GM18498 (cell line): ENCODE measurements around the gene SLC25A48.

Source experiments
- ATAC-seq: cut with Tn5 transposase; IDR thresholded peaks from one replicate; pipeline ENCODE4 v1.9.1; 2021; ENCODE audit warnings: mild to moderate bottlenecking, moderate library complexity; ENCODE audit not compliant: unreplicated experiment

SLC25A48 gene

DNA sequence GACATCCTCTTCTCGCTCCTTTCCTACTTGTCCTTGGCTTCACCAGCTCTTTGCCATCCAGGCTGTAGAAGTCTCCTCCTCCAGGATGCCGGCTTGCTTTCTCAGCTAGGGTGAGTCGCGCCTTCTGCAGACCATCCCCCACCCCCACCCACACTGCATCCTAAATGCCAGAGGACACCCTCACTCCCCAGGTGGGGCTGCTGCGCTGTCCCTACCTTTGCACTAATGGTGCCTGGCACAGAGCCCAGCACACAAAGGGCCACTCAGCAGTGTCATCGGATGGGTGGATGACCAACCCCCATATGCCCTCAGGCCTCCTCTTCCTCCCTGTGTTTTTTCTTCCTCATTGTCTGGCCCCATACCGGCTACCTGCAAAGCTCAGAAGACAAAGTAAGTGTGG lies 46.3 kb downstream of the SLC25A48 start:
- ATAC-seq: no peak

DNA sequence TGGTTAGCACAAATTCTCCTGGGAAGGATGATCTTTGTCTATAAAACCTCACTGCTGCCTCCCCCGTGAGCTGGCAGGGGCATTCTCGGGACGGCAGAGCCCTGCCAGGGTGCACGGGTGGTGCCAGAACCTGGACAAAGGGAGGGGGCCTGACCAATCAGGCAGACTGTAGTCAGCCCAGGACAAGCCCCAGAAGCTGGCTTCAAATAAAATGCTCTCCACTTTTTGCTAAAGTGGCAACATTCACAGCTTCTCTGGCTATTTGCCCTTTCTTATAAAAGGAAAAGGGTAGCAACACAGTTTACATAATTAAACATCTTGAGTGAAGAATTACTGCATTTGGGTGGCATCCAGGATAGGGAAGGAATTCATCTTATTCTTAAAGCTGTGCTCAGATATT lies 46.8 kb downstream of the SLC25A48 start:
- no peak for ATAC-seq

DNA sequence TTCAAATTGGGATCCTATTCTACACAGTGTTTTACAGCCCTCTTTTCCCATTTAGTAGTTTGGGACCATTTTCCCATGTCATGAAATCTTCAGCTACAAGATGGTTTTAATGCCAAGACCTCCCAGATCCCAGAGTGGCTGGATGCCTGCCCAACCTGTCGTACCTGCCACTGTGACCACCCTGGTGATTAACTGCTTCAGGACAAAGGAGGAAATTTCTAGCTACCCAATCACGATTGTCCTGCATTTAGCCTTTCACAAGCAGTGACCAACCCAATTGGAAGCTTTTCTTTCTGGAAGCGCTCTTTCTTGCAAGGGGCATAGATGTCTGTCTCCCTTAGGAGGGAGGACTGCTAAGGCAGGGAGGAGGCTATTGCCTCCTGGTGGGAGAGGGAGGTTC lies 47.4 kb downstream of the SLC25A48 start:
- no peak for ATAC-seq

DNA sequence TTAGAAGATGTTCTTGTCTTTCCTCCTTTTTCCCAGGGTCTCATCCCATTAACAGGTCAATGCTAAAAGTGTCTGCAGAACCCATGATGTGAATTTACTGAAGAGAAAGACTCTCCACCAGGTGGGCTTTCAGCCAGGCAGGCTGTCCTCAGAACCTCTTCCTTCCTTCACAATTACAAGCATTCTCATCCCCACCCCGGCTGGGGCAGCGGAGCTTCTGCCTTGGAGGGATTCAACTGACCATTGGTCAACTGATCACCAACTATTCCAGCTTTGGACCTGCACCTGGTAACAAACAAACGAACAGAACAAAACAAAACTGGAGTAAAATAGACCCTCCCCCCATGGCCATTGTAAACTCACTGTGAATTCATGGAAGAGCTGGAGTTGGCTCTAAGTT lies 48.6 kb downstream of the SLC25A48 start:
- no peak for ATAC-seq

DNA sequence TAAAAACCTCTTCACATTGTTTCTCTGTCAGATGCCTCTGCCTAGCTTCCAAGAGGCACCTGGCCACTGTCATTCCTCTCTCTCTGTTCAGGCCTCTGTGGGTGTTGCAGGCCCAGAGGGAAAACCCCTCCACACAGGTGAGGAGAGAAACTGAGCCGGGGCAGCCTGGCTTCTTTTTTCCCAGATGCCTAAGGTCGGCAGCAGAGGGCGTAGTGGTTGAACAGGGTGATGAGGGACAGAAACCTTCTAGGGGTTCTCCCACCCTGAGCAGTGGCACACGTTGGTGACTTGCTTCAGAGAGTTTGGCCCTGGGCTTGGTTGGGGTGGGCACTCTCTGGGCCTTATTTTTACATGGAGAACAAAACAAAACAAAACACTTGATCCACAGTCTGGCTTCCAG lies 49.0 kb downstream of the SLC25A48 start:
- no peak for ATAC-seq

DNA sequence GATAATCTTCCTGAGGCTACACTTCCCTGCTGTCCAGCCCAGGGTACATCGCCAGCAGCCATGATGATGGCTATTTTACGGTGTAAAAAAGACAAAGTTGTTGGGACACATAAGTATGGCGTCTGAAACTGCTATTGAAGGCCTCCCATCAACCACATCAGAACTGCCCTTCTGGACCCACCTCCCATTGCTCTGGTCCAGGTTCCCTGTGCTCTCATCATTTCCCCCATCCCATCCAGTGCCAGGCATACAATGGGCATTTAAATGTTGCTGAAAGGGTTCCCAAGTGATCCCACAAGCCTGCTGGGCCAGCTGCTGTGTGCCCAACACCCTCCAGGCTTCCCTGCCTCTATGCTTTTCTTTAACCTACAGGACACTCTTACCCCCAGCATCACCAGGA lies 50.6 kb downstream of the SLC25A48 start:
- no peak for ATAC-seq

DNA sequence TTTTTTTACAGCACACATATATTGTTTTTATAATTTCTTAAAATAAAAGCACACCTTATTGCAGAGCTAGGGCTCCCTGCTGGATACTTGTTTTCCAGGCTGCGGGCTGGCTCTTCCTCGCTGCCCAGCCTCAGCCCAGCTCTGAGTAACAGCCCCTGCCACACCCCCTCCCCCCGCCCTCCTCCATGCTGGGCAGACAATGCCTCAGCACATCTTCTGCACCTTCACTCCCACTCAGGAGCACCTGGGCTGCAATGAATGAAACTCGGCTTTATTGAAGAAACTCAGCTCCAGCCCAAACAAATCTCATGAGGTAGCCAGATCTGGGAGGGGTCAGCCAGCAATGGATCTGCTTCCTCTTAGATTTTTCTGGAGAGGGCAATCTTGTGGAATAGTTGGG lies 51.7 kb downstream of the SLC25A48 start:
- ATAC-seq: no peak

DNA sequence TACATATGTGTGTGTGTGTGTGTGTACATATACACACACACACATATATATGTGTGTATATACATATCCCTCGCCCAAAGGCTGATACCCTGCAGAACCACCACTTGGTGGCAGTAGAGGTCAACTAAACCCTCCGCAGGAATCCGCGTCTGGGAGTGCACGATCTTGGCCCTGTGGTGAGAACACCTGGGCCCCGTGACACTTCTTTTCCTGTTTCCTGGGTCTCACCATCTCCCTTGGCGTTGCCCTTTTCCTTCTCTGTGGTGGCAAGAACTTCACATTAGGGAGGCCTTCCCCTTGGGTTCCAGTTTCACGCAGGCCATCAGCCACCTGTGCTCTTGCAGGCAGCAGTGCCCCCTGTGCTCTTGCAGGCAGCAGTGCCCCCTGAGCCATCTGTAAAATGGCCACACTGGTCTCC lies 53.0 kb downstream of the SLC25A48 start:
- ATAC-seq: peak; percentile 89

DNA sequence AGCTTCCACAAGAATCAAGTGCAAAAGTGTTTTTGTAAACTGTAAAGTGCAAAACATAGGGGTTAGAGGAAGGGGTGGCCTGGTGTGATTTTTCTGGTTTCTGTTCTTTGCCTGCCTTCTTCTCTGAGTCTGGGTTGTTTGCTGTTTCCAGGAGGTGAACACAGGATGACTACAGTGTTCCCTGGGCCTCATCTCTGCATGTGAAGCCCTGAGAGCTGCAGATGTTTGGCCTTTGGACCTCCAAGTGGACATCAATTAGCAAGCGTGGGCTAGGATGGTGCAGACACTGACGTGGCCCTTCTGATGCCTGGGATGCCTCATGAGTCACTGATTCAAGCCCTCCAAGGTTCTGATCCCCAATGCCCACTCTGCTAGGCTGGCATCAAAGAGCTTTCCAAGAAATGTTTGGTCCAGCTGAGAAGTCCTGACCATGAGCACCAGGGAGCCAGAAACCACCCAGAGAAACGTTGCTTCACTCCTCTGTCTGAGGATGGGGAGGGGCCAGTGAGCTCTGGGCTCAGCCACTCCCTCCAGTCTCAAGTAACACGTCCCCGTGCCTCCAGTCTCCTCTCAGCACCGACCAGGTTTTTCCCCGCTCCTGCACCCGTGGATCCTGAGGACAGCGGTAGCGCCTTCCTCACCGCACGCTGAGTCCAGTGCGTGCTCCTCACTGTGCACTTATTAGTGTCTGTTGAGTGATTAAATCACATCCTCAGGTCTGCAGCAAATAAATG lies 53.6 kb downstream of the SLC25A48 start:
- no peak for ATAC-seq

DNA sequence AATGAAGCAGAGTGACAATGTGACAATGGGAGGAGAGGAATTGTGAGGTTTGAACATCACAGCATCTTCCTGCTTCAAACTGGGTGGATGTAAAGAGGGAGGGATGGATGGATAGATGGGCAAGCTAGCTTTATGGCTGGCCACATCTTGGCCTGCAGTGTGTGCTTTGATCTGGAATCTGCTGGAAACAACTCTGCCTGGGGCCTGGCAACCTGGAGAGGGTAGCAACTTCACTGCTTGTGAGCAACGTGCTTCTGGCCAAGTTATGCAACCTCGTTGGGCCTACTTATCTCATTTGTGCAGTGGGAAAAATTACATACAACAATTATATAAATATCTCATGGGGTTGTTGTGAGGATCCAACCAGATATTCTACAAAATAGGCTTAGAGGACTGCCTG lies 55.8 kb downstream of the SLC25A48 start:
- no peak for ATAC-seq

DNA sequence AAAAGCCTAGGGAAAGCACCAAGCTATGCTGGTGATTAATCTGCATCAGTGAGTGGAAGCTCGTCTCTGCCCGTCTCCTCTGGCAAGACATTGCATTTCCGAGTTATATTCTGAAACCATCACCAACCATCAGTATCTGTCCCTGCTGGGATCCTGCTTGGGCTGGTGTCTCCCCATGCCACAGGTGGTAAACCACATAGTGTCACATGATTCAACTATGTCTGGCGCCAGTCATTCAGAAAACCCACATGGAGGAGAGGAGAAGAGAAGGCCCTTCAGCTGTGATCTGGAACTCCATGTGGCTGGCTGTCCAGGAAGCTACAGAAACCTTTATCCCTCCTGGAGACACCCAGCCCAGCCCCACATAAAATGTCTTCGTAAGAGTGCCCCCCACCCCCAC lies 56.4 kb downstream of the SLC25A48 start:
- ATAC-seq: peak; percentile 71

DNA sequence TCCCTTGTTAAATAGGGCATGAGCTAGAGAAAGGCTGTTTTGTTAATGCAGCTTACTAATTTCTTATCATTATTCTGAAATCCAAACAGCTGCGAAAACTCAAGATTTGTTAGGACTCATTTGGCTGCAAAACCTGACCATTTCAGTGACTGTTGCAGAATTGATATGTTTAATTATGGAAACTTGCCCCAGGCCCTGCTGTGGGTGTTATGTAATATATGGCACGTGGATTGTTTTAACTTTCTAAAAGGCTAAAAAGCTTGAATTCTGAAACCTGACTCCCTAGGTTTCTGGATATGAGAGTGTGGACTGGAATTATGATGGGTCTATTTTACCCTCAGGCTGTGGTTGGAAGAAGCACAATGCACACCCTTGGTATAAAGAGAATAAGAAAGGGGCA lies 56.8 kb downstream of the SLC25A48 start:
- ATAC-seq: no peak

DNA sequence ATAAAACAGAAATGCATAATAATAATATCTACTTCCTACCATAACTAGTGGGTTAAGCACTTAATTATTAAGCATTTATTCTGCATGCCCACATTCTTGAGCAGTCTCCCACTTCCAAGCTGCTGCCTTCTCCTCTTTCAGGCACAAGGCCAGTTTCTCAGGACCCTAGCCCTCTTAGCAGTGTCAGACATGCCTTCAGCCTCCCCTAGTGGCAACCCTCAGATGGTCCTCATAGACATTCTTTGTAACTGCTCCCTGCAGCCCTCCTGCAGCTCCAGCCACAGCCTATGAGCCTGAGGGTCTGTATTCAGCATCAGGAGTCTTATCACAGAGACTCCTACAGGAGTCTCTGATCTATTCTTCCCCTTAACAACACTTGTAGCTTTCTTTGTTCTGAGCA lies 57.3 kb downstream of the SLC25A48 start:
- no peak for ATAC-seq

DNA sequence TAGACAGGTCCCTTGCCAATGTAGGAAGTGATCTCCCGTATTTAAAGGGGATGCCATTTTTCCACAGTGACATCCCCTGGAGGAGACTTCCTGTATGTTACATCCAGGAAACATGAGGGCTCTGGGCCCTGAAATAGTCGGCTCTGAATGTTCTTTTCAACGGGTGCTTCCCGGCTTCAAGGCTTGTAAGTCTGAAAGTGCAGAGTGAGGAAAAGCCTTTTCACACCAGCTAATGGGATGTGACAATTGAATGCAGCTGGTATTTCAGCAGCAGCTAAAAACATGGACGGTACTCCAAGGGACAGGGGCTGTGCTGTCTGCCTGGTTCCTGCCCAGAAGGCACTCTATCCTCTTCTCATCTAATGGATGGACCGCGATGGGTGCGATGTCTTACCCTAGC lies 59.8 kb downstream of the SLC25A48 start:
- ATAC-seq: no peak

DNA sequence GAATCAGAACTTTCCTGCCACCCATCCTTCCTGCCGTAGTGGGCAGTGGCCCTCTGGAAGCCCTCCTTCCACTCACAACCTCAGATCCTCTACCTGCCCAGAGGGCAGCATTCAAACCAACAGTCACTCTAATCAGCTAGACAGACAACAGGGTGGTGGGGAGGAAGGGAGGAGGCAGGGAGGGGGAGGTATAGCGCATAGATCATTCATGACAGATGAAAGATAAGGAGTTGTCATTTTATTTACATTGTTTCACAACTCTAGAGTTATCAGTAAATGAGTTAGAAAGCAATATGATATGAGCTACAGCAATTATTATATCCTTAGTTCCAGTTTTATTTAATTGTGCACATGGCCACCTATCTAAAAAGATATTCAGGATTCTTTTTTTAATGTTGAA lies 60.3 kb downstream of the SLC25A48 start:
- ATAC-seq: no peak

DNA sequence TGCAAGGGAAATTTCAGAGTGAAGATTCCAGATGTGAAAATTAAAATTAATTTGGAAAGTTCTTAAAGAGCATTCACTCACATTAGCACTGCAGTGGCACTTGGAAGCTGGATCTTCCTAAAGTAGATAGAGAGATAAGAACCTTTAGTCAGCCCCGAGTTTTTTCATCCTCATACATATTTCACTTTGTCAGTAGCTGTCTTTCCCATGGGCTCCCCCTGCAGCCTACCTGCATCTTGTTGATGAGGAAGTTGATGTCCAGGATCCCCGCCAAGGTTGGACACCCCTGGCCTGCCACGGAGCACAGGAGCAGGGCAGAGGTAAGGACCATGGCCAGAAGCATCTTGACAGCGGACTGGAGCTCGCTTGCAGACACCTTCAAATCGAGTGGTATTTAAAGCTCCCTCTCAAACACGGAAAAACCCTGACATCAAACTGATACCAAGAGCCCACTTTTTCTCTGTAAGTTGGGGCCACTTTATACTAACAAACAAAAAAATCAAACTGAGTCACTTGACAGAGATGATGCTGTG lies 61.1 kb downstream of the SLC25A48 start, which contains the start of gene IL9:
Gene IL9 (minus strand): TSS at position 368 of the 533 bp plus-strand sequence. CDS start 25 bp downstream, at position 343.
- no peak for ATAC-seq

DNA sequence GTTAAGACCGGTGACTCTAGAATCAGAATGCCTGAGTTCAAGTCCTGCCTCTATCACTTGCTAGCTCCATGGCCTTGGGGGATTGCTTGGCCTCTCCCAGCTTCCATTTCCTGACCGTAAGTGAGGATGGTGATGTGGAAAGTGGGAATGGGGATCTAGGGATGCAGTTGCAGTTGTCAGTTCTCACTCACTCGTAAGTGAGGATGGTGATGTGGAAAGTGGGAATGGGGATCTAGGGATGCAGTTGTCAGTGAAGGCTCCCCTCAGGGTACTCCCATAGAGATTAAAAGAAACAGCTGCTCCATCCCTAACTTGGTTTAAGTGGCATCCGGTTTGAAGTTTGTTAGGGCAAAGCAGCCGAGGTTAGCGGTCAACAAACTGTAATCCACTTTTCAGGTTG lies 64.2 kb downstream of the SLC25A48 start:
- ATAC-seq: no peak

DNA sequence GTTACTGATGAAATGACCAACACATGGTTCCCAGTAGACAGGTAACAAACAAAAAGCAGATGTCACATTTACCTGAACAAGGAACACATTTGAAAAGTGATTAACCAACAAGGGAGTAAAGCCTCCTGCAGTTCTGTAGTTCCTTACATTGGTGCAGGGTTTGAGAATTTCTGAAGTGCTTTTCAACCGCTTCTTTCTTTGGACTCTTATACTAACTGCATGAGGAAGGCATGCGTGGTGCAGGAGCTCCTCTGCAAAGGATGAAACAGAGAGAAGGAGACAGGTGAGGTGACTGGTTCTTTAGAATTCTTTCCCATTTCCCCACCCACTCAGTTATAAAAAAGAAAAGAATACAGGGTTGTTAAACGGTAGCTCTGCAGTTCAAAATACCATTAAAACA lies 65.8 kb downstream of the SLC25A48 start:
- ATAC-seq: no peak

DNA sequence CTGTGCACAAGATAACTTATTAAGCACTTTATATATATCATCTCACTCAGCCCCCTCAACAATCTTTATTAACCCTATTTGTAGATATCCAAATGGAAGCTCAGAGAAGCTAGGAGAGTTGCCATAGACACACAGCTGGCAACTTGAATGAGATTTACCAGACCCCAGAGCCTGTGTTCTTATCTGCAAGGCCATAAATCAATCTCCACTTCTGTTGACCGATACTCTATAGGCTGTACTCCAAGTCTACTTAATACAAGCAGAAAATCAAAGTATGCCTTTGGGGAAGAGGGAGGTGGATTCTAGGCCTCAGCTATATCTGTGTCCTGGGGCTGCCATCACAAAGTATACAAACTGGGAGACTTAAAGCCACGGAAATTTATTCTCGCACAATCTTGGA lies 67.2 kb downstream of the SLC25A48 start:
- ATAC-seq: no peak

DNA sequence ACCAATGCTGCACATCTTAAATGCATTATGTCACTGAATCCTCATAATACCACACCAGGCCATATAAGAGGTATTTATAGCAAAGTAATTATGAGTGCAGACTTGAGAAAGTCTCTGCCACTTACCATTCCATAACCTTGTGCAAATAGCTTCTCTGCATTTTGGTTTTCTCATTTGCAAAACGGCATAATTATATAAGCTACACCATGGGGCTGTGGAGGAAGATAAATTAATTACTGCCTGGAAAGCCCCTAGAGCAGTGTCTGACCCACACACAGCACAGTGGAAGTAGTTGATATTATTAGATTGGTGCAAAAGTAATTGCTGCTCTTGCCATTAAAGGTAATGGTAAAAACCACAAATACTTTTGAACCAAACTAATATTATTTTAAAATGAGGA lies 70.7 kb downstream of the SLC25A48 start:
- ATAC-seq: no peak

DNA sequence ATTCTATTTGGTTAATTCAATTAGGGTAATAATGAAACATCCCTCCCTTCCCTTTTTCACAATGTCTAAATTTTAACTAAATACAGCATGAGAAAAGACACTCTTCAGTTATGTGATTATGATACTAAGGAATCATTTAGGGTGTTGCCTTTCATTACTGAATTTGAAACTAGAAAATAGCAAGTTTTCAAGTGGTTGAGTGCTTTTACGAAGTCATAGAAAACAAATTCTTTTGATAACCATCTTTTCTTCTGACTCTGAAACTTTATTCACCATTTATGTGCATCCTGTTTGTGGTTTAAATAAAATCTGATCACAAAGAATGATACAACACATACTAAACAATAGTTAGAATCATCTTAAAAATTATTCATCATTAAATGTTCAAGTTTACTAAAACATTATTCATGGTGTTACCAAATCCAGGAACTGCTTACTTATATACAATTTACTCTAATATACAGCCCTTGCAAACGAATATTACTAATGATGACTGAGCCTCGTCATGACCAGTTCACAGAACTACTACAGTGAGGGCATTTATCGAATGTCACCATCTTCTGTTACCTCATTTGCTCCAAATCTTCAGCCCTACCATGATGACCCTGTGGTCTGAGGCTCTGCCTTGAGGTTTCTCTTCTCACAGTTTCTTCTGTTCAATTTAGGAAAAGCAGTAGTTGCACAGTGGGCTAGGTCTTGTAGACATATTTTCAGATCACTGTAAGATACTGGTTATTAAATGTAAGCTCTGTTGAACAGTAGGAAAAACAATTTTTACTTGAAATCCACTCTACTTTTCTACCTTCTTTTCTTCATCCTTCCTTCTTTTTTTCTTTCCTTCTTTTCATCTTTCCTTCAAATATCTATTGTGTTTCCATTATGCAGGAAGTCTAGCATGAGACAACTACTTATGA lies 79.5 kb downstream of the SLC25A48 start:
- no peak for ATAC-seq

DNA sequence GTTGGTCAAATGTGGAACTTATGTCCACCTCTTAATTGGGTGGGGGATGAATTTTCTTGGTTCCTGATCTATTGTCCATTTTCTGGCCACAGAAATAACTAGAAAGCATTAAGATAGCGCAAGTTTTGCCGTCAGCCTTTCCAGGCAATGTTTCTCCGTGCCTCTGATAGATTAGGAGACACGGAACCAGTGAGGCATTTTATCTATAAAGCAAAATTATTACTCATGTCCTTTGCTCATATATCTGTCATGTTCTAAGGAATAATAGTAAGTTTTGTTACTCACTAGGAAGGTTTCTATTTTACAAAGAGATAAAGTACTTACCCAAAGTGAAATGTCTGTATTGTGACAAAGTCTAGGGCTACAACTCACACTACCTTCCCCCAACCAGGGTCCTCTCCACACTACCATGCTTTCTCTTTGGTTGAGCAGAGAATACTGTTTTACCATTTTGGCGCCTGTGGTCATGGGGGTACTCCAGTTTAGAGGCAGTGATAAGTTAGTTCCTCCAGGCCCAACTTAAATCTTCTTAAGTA lies 81.1 kb downstream of the SLC25A48 start:
- ATAC-seq: no peak
